GM12878 (cell line): Measurements from ENCODE around the gene POU5F1. TPM values are rescaled to one million over a fixed set of nuclear protein-coding genes. Genes with fewer than 3 reads are reported as not detected.

Experiments used
- ATAC-seq: fragments of 200-7000 bp; cut with Tn5 transposase; 3 replicates; pipeline ENCODE4 v1.9.1; 2020; ENCODE audit warnings: mild to moderate bottlenecking, moderate library complexity
- BruUV-seq: library from RNA; stranded (reverse); fragments of 400-500 nt; replicated peaks from 2 replicates; lab custom pipeline; 2021; lab: Mats Ljungman, UMichigan
- CTCF ChIA-PET: fragments of 300-600 bp; sonication (Branson Sonifier 250); formaldehyde crosslinking; extraction: SDS; loops from one replicate; lab custom pipeline; 2021; ENCODE audit warnings: inconsistent platforms; lab: Yijun Ruan, JAX
- POLR2A ChIA-PET: fragments of 350-600 bp; formaldehyde crosslinking; extraction: SDS; loops from one replicate; lab custom pipeline; 2021; ENCODE audit warnings: inconsistent platforms; lab: Charles Lee
- RAD21 ChIA-PET: fragments of 300-600 bp; sonication (Branson Sonifier 250); formaldehyde crosslinking; loops from one replicate; lab custom pipeline; 2023; ENCODE audit warnings: antibody characterized with exemption; ENCODE audit not compliant: unreplicated experiment; lab: Charles Lee
- SMC1A ChIA-PET: fragments of 300-600 bp; sonication (Branson Sonifier 250); formaldehyde crosslinking; loops from one replicate; lab custom pipeline; 2023; ENCODE audit not compliant: unreplicated experiment, uncharacterized antibody; lab: Charles Lee
- DNase-seq: peaks from one replicate; pipeline ENCODE4 v3.0.0-alpha.2; 2011; ENCODE audit warnings: low read depth, low spot score
- FAIRE-seq: peaks from 3 replicates; lab custom pipeline; 2011; peaks lifted over from hg19 to GRCh38; lab: Jason Lieb, UNC
- H2AFZ ChIP-seq: 2 replicates; pipeline ENCODE4 v1.6.0; 2011; ENCODE audit warnings: low read depth, low read length, control low read depth; ENCODE audit not compliant: control insufficient read depth
- H3K27ac ChIP-seq: 2 replicates; pipeline ENCODE4 v1.5.1; 2011; ENCODE audit warnings: control low read depth; ENCODE audit not compliant: control insufficient read depth, insufficient read depth
- H3K27me3 ChIP-seq, 2 experiments: replicated peaks in 1 of 2; 2 replicates each; pipeline versions ENCODE4 v1.6.0 to v1.6.1; 2011; ENCODE audit warnings: low read length in 1 of 2; ENCODE audit not compliant: control insufficient read depth in 2 of 2, insufficient read depth in 2 of 2
- H3K36me3 ChIP-seq, 2 experiments: 2 replicates each; pipeline ENCODE4 v1.5.1; 2011; ENCODE audit warnings: low read length in 1 of 2; ENCODE audit not compliant: control insufficient read depth in 2 of 2, insufficient read depth in 2 of 2
- H3K4me1 ChIP-seq: 2 replicates; pipeline ENCODE4 v1.6.1; 2011; ENCODE audit warnings: mild to moderate bottlenecking, low read length, moderate library complexity, mixed read lengths; ENCODE audit not compliant: control insufficient read depth, insufficient read depth
- H3K4me2 ChIP-seq: 2 replicates; pipeline ENCODE4 v1.6.0; 2011; ENCODE audit warnings: control low read depth; ENCODE audit not compliant: control insufficient read depth, insufficient read depth
- H3K4me3 ChIP-seq: fragments of 200-600 bp; sonication (generic); 2 replicates; pipeline ENCODE4 v1.5.1; 2016
- H3K79me2 ChIP-seq: 2 replicates; pipeline ENCODE4 v1.6.0; 2011; ENCODE audit warnings: low read length; ENCODE audit not compliant: control insufficient read depth, insufficient read depth
- H3K9ac ChIP-seq: 2 replicates; pipeline ENCODE4 v1.8.0; 2011; ENCODE audit warnings: low read length, control low read depth, mixed read lengths; ENCODE audit not compliant: control insufficient read depth, insufficient read depth
- H3K9me3 ChIP-seq: replicated peaks from 3 replicates; pipeline ENCODE4 v1.5.1; 2011; ENCODE audit warnings: mild to moderate bottlenecking, low read length; ENCODE audit not compliant: control insufficient read depth, insufficient read depth
- H4K20me1 ChIP-seq: 2 replicates; pipeline ENCODE4 v1.6.0; 2011; ENCODE audit not compliant: control insufficient read depth, insufficient read depth
- BCL3 ChIP-seq: IDR thresholded peaks from 2 replicates; pipeline ENCODE4 v1.6.1; 2011; ENCODE audit warnings: borderline replicate concordance, low read depth, mild to moderate bottlenecking, moderate library complexity, low read length; ENCODE audit not compliant: insufficient read depth, poor library complexity, severe bottlenecking
- CBX5 ChIP-seq: sonication (generic); IDR thresholded peaks from 2 replicates; pipeline ENCODE4 v1.6.1; 2016; ENCODE audit warnings: low read depth, moderate library complexity, mild to moderate bottlenecking, inconsistent platforms
- CHD2 ChIP-seq: IDR thresholded peaks from 2 replicates; pipeline ENCODE4 v1.6.1; 2011; ENCODE audit warnings: low read depth, low read length, improper control_type of control experiment, borderline replicate concordance
- EZH2 ChIP-seq: IDR thresholded peaks from 2 replicates; pipeline ENCODE4 v1.6.1; 2012; ENCODE audit warnings: low read depth, mild to moderate bottlenecking, control low read depth, inconsistent platforms, low read length, borderline replicate concordance; ENCODE audit not compliant: control insufficient read depth
- FOS ChIP-seq: IDR thresholded peaks from 3 replicates; pipeline ENCODE4 v1.6.1; 2011; ENCODE audit warnings: borderline replicate concordance; ENCODE audit not compliant: insufficient read length; ENCODE audit errors: extremely low read depth
- IKZF1 ChIP-seq: fragments of 450-650 bp; conservative IDR thresholded peaks from 2 replicates; pipeline ENCODE4 v1.6.1; 2017; ENCODE audit warnings: antibody characterized with exemption, mild to moderate bottlenecking
- IKZF2 ChIP-seq, 2 experiments: fragments of 450-650 bp; IDR thresholded peaks; 2 replicates each; pipeline ENCODE4 v1.6.1; 2017; ENCODE audit warnings: mild to moderate bottlenecking in 2 of 2, moderate library complexity in 2 of 2
- MTA2 ChIP-seq: fragments of 450-650 bp; IDR thresholded peaks from 2 replicates; pipeline ENCODE4 v1.6.1; 2016; ENCODE audit warnings: low read depth, mild to moderate bottlenecking, moderate library complexity
- NR2C1 ChIP-seq: fragments of 450-650 bp; IDR thresholded peaks from 2 replicates; pipeline ENCODE4 v1.6.1; 2017; ENCODE audit warnings: antibody characterized with exemption, mild to moderate bottlenecking, moderate library complexity
- RBBP5 ChIP-seq: fragments of 200-600 bp; sonication (generic); conservative IDR thresholded peaks from 2 replicates; pipeline ENCODE4 v1.6.1; 2016
- RUNX3 ChIP-seq: IDR thresholded peaks from 2 replicates; pipeline ENCODE4 v1.6.1; 2012; ENCODE audit warnings: low read length, inconsistent platforms
- SKIL ChIP-seq: fragments of 450-650 bp; IDR thresholded peaks from 2 replicates; pipeline ENCODE4 v1.6.1; 2017; ENCODE audit warnings: mild to moderate bottlenecking, low read depth, inconsistent platforms; ENCODE audit not compliant: poor library complexity, severe bottlenecking
- SMARCA5 ChIP-seq: fragments of 450-650 bp; IDR thresholded peaks from 2 replicates; pipeline ENCODE4 v1.6.1; 2017; ENCODE audit warnings: mild to moderate bottlenecking
- STAT3 ChIP-seq: IDR thresholded peaks from 2 replicates; pipeline ENCODE4 v1.6.1; 2011; ENCODE audit warnings: low read depth, low read length, improper control_type of control experiment
- ZBTB4 ChIP-seq: fragments of 450-650 bp; formaldehyde crosslinking; IDR thresholded peaks from 2 replicates; pipeline ENCODE4 v1.4.0; 2022; ENCODE audit warnings: mild to moderate bottlenecking, moderate library complexity
- WGBS: methylation state at CpG from one replicate; pipeline ENCODE4 v1.1.6; 2016; ENCODE audit warnings: low lambda C conversion rate; ENCODE audit not compliant: insufficient replicate concordance, insufficient coverage; ENCODE audit errors: missing lambda C conversion rate; 5-methylcytosine and 5-hydroxymethylcytosine counted together
- in situ Hi-C: fragments of 300-500 bp; cut with MboI; formaldehyde crosslinking; loops from 9 replicates; pipeline ENCODE4 v1.14.3; 2018; ENCODE audit warnings: mixed read lengths
- intact Hi-C: fragments of 100-400 bp; cut with micrococcal nuclease; formaldehyde crosslinking; loops from one replicate; pipeline ENCODE4 v1.14.2; 2022; ENCODE audit not compliant: unreplicated experiment
- polyA plus RNA-seq, 11 experiments: library from polyadenylated mRNA; depleted of rRNA in 4 of 11; unstranded in 6 of 11; stranded (reverse) in 5 of 11; fragments of >200 nt; fragmentation: Nextera tagmentation in 4 of 11; fragmentation: Illumina TruSeq in 1 of 11; extraction: Ambion mirVana in 4 of 11; extraction: Trizol in 1 of 11; gene quantifications; 1 replicate in 1 of 11; 2 replicates in 10 of 11; pipeline versions ENCODE4 v1.2.1 to v1.2.3, GENCODE V29; 2011 to 2016; ENCODE audit warnings: inconsistent platforms in 2 of 11, missing spikeins in 2 of 11, low read depth in 1 of 11
- total RNA-seq, 4 experiments: library from RNA; depleted of rRNA in 3 of 4; stranded (reverse); fragments of >200 nt in 3 of 4; fragmentation: Illumina TruSeq in 1 of 4; extraction: Trizol in 1 of 4; gene quantifications; 2 replicates each; pipeline versions ENCODE4 v1.2.1 to v1.2.3, GENCODE V29; 2013 to 2021

Gene POU5F1
- total and polyA plus RNA-seq, 10 of the 15 experiments (the other 5 are each of a cell fraction or from before 2014, with no cell fraction given), result 1.4 to 5.5 (median 3.2) TPM

DNA sequence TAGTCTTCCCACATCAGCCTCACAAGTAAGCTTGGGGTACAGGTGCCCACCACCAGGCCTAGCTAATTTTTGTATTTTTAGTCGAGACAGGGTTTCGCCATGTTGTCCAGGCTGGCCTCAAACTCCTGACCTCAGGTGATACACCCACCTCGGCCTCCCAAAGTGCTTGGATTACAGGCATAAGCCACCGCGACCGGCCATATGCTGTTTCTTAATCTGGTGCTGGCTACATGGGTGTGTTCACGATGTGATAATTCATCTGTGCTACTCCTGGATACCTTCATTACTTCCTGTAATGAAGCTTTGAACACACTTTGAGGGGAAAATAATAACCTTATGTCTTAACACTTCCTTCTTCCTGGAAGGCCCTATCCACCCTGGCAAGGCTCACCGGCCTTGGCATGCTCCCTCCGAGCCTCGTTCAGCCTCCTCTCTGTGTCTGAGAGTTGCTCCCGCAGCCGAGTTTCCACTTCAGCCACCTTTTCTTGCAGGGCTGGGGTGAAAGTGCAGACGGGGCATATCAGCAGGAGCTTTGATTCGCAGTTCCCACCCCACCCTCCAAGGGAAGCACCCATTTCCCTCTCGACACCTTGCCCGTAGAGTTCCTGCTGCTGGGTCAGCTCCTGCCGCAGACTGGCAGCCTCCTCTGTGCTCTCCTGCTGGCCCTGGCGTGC is 26.0 kb downstream of the POU5F1 start:
- FAIRE-seq (no peak), ATAC-seq (no peak), DNase-seq (no peak)
- 93% methylated on average over 17 of the region's 18 CpGs for WGBS
- H2AFZ ChIP-seq, result no peak overlapping the region
- H3K27ac ChIP-seq, result no peak overlapping the region
- no peaks in the 10 kb centered on the region for H3K79me2 ChIP-seq
- no peaks in the 10 kb centered on the region for H4K20me1 ChIP-seq
- H3K36me3 ChIP-seq, result peaks cover 0 to 4% of the 10 kb centered on the region in 2 experiments; a peak in 1 of 4 replicates
- H3K4me1 ChIP-seq, result peaks cover 4% of the 10 kb centered on the region; the same call in 1 of the 2 replicates
- H3K4me2 ChIP-seq, result no peak overlapping the region
- in situ Hi-C loops (no loop called here), intact Hi-C loops (no loop called here)
- no peak overlapping the region for H3K4me3 ChIP-seq
- ChIA-PET SMC1A (interaction anchor here (2.0 kb wide), 1 partner anchor 48 kb away, joined by 10 read pairs; no protein-coding TSS in a partner anchor), RAD21 (no interaction called here), POLR2A (no interaction called here), CTCF (interaction anchor here (1.4 to 22.9 kb wide), 2 partner anchors 49 to 222 kb away, joined by 4 to 326 read pairs; no protein-coding TSS in a partner anchor)
- no peaks in the 10 kb centered on the region for H3K9me3 ChIP-seq
- BruUV-seq, result no TSS peak
- no peak overlapping the region for H3K9ac ChIP-seq
- no peaks in the 10 kb centered on the region for H3K27me3 ChIP-seq
- TF ChIP-seq SKIL (no peak), IKZF1 (no peak), NR2C1 (no peak), CBX5 (no peak), STAT3 (no peak), RBBP5 (no peak), BCL3 (no peak), EZH2 (no peak), CHD2 (no peak), SMARCA5 (no peak), ZBTB4 (CRISPR knock-in tag) (no peak), RUNX3 (no peak), FOS (no peak), MTA2 (no peak), IKZF2 (IDR thresholded peaks at IDR 0.05) (no peak)
- TF ChIP-seq, all 136 proteins: peak for 0
